OCI-LY3 (cell line): ENCODE results near the gene PARD3B.

Experiments
- CTCF ChIP-seq: fragments of 200-600, 300-600 bp; sonication (generic); IDR thresholded peaks from 2 replicates; pipeline ENCODE4 v1.5.1; 2014; ENCODE audit warnings: antibody characterized with exemption, low read length, low read depth
- EZH2phosphoT487 ChIP-seq: fragments of 200-600 bp; shearing (Covaris generic); IDR thresholded peaks from 2 replicates; pipeline ENCODE4 v1.6.1; 2018; ENCODE audit warnings: antibody characterized with exemption, mixed run types, low read depth

DNA sequence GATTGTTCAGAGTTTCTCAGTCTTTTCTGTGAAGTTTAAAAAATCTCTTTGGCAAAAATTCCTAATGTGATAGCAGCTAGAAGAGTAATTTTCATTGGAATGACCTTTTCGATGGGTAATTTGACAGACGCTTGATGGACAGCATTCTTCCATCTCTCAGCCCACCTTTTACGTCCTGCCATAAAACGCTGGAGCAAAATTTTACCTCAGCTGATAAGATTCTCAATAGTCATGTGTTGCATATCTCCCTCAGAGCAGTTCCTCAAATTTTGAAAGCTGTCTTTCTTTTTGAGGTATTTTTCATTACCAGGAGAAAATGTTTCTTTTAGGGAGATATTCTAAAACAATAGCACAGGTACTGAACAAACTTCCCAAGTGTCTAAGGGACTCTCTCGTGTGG, 441.4 kb downstream of the PARD3B start:
- TF ChIP-seq CTCF (no peak), EZH2phosphoT487 (no peak)
